Esophagus muscularis mucosa (tissue), 4 donors: Measurements from ENCODE around the gene C19orf47. TPM values are rescaled to one million over a fixed set of nuclear protein-coding genes. Genes with fewer than 3 reads are reported as not detected.

ENCODE experiments used
- DNase-seq: peaks from one replicate; pipeline ENCODE4 v3.0.0-alpha.2; 2017; ENCODE audit errors: extremely low spot score
- H3K27ac ChIP-seq, 4 donors: fragments of 200-600 bp; sonication (generic); replicated peaks in 1 of 4; 1 replicate in 3 of 4; 2 replicates in 1 of 4; pipeline ENCODE4 v1.5.1; 2016 to 2019; ENCODE audit warnings: mild to moderate bottlenecking in 1 of 4
- H3K27me3 ChIP-seq, 4 donors: fragments of 200-600 bp; sonication (generic); one replicate each; pipeline versions ENCODE4 v1.5.1 to v1.6.0; 2016 to 2019
- H3K36me3 ChIP-seq, 4 donors: fragments of 200-600 bp; sonication (generic); one replicate each; pipeline ENCODE4 v1.5.1; 2016 to 2019
- H3K4me1 ChIP-seq, 4 donors: fragments of 200-600 bp; sonication (generic); one replicate each; pipeline ENCODE4 v1.5.1; 2016 to 2019
- H3K4me3 ChIP-seq, 4 donors: fragments of 200-600 bp; sonication (generic); 1 replicate in 2 of 4; 2 replicates in 2 of 4; pipeline ENCODE4 v1.5.1; 2016 to 2019; ENCODE audit warnings: mild to moderate bottlenecking in 4 of 4, moderate library complexity in 1 of 4
- H3K9me3 ChIP-seq, 4 donors: fragments of 200-600 bp; sonication (generic); 1 replicate in 3 of 4; 2 replicates in 1 of 4; pipeline ENCODE4 v1.5.1; 2016 to 2019
- EP300 ChIP-seq: sonication (generic); formaldehyde crosslinking; IDR thresholded peaks from one replicate; pipeline ENCODE4 v1.6.1; 2017; ENCODE audit warnings: antibody characterized with exemption
- POLR2A ChIP-seq: fragments of 450-650 bp; IDR thresholded peaks from one replicate; pipeline ENCODE4 v1.6.1; 2017; ENCODE audit warnings: antibody characterized with exemption, moderate library complexity, mild to moderate bottlenecking, low read depth
- POLR2AphosphoS5 ChIP-seq, 2 donors: sonication (generic); formaldehyde crosslinking; IDR thresholded peaks; one replicate each; pipeline ENCODE4 v1.6.1; 2017; ENCODE audit warnings: antibody characterized with exemption in 2 of 2
- WGBS: methylation state at CpG from one replicate; pipeline ENCODE4 v1.1.5; 2018; 5-methylcytosine and 5-hydroxymethylcytosine counted together
- intact Hi-C: fragments of 100-400 bp; cut with DNase I; formaldehyde crosslinking; loops from one replicate; pipeline ENCODE4 v1.15.1; 2023
- total RNA-seq, 4 donors: library from RNA; depleted of rRNA; stranded (reverse); fragments of >200 nt; gene quantifications; one replicate each; pipeline versions ENCODE4 v1.1.0 to v1.2.1, GENCODE V29; 2016
- TF ChIP-seq, protein P1 (sequence below), 3 experiments: fragments of 200-600 bp in 2 of 3; fragments of 450-650 bp in 1 of 3; sonication (generic) in 2 of 3; IDR thresholded peaks; one replicate each; pipeline ENCODE4 v1.5.1; 2017 to 2019; ENCODE audit warnings: antibody characterized with exemption in 3 of 3, mild to moderate bottlenecking in 2 of 3, moderate library complexity in 1 of 3

Gene C19orf47, protein sequence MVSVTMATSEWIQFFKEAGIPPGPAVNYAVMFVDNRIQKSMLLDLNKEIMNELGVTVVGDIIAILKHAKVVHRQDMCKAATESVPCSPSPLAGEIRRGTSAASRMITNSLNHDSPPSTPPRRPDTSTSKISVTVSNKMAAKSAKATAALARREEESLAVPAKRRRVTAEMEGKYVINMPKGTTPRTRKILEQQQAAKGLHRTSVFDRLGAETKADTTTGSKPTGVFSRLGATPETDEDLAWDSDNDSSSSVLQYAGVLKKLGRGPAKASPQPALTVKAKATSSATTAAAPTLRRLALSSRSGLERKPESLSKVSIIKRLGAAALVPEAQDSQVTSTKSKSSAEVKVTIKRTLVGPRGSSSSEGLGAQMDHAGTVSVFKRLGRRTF
- total RNA-seq = 10 to 100 TPM; 17.9 to 42.6 (median 26.8) TPM

DNA sequence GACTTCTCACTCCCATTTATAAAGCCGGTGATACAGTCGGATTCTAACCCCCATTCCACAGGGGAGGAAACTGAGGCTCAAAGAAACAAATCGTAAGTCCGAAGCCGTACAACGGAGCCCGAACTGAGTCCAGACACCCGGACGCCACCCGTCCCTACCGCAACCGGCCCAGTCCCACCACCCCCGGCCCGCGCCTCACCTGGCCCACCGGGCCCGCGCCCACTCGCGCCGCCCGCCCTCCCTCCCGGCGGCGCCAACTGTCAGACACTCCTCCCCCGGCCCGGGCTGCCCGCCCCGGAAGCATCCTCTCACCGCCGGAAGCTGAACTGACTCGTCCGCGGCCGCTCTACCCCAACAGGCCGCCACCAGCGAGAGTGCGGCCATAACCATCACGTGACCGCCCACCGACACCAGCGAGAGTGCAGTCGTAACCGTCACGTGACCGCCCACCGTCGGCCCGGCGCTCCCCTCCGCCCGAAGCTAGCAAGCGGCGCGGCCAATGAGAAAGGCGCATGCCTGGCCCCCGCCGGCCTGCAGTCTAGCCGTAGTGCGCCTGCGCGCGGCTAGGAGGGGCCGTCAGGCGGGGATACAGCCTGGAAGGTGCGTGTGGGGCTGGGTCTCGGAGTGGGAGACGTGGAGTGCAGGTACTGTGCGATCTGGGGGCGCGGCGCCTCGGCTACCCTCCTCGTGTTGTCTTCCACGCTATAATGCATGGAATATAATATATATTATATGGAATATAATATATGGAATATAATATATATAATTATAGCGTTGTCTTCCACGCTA is at the start of gene C19orf47, which contains the start of gene PLD3:
Gene C19orf47, minus strand, starts transcription at position 273 of the 789 bp plus-strand sequence. CDS start 6,540 bp downstream, outside the sequence.
Gene PLD3, plus strand, starts transcription at position 571 of the 789 bp plus-strand sequence. CDS start 17,789 bp downstream, outside the sequence.
- Histone ChIP-seq H3K9me3 (no peaks in the 10 kb centered on the region), H3K27me3 (no peaks in the 10 kb centered on the region), H3K36me3 (no peaks in the 10 kb centered on the region), H3K27ac (peak within 1 kb of the TSS; percentile 71 to 86 (median 79)), H3K4me3 (peak within 1 kb of the TSS; percentile 63 to 90 (median 70)), H3K4me1 (peaks cover 9 to 48% (median 36%) of the 10 kb centered on the region in 4 donors)
- WGBS = under 1% methylated on average over 30 of the region's 77 CpGs
- TF ChIP-seq POLR2A (peak; percentile 87), EP300 (no peak), POLR2AphosphoS5 (IDR thresholded peaks at IDR 0.05) (peak; percentile 99)
- DNase-seq = peak; percentile 100
- intact Hi-C loops = no loop called here

DNA sequence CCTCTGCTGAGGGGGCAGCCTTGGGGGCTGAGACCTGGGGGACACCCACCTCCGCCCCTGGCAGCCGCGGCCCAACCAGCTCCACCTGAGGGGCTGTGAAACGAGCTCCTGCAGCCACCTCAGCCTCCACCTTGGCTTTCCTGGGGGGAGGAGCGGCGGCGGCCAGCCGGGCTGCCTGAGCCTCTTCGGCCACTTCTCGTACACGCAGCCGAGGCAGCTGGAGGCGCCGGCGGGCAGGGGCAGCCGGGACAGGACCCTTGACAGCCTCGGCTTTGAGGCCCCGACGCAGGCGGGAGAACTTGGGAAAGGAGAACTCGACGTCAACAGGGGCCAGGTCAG is 49.3 kb upstream of the C19orf47 start:
- Histone ChIP-seq H3K9me3 (no peaks in the 10 kb centered on the region), H3K27ac (no peak overlapping the region), H3K4me3 (no peak overlapping the region), H3K27me3 (no peaks in the 10 kb centered on the region), H3K4me1 (peaks cover 0 to 9% (median 0%) of the 10 kb centered on the region in 4 donors), H3K36me3 (peaks cover 0 to 21% (median 12%) of the 10 kb centered on the region in 4 donors)
- TF ChIP-seq EP300 (no peak), POLR2A (no peak), POLR2AphosphoS5 (IDR thresholded peaks at IDR 0.05) (no peak)
- TF ChIP-seq, protein P1, sequence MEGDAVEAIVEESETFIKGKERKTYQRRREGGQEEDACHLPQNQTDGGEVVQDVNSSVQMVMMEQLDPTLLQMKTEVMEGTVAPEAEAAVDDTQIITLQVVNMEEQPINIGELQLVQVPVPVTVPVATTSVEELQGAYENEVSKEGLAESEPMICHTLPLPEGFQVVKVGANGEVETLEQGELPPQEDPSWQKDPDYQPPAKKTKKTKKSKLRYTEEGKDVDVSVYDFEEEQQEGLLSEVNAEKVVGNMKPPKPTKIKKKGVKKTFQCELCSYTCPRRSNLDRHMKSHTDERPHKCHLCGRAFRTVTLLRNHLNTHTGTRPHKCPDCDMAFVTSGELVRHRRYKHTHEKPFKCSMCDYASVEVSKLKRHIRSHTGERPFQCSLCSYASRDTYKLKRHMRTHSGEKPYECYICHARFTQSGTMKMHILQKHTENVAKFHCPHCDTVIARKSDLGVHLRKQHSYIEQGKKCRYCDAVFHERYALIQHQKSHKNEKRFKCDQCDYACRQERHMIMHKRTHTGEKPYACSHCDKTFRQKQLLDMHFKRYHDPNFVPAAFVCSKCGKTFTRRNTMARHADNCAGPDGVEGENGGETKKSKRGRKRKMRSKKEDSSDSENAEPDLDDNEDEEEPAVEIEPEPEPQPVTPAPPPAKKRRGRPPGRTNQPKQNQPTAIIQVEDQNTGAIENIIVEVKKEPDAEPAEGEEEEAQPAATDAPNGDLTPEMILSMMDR (IDR thresholded peaks at IDR 0.05) = no peak
- DNase-seq = no peak
- intact Hi-C loops = loop anchor here (5.0 kb wide), 1 partner anchor 45 kb away; no protein-coding TSS in a partner anchor
- 97% methylated on average over 5 of the region's 22 CpGs for WGBS

DNA sequence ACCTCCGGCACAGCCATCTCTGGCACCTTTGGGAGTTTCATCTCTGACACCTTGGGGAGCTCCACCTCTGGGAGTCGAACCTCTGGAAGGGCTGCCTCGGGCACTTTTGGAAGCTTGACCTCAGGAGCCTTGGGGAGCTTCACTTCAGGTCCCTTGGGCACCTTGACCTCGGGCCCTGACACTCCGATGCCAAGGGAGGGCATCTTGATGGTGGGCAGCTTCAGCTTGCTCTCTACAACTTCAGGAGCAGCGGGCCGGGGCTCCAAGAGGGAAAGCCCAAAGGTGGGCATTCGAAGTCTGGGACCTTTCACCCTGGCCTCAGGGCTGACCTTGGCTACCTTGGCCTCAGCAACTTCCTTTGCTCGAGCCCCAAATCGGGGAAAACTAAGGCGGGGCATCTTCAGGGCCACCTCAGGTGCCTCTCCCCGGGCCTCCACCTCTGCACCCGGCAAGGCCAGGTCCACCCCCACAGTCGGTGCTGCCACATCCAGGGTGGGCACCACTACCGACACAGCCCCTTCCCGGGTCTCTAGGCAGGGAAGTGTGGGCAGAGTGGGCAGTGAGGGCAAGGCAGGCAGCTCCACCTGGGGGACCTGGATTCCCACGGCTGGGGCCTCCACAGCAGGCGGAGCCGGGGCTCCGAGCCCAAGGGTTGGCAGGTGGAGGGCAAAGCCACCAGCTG is 48.8 kb upstream of the C19orf47 start:
- Histone ChIP-seq H3K27me3 (no peaks in the 10 kb centered on the region), H3K9me3 (no peaks in the 10 kb centered on the region), H3K27ac (no peak overlapping the region), H3K36me3 (peaks cover 0 to 21% (median 12%) of the 10 kb centered on the region in 4 donors), H3K4me3 (no peak overlapping the region), H3K4me1 (peaks cover 0 to 9% (median 0%) of the 10 kb centered on the region in 4 donors)
- WGBS = 89% methylated on average over 5 of the region's 20 CpGs
- no peak for DNase-seq
- intact Hi-C loops = loop anchor here (5.0 kb wide), 1 partner anchor 45 kb away; no protein-coding TSS in a partner anchor
- TF ChIP-seq POLR2A (no peak), EP300 (no peak), POLR2AphosphoS5 (IDR thresholded peaks at IDR 0.05) (no peak)

DNA sequence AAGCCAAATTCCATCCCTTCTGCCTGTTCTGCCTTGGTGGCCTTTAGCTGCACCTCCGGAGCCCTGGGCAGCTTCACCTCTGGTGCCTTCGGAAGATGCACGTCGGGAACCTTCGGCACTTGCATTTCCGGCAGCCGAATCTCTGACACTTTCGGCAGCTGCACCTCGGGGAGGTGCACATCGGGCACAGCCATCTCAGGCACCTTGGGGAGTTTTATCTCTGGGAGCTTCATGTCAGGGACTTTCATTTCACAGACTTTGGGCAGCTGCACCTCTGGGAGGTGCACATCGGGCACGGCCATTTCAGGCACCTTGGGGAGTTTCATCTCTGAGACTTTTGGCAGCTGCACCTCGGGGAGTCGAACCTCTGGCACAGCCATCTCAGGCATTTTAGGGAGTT is 47.8 kb upstream of the C19orf47 start:
- H3K27ac ChIP-seq = no peak overlapping the region
- intact Hi-C loops = loop anchor here (5.0 kb wide), 1 partner anchor 44 kb away; no protein-coding TSS in a partner anchor
- TF ChIP-seq POLR2A (no peak), EP300 (no peak), POLR2AphosphoS5 (IDR thresholded peaks at IDR 0.05) (no peak)
- TF ChIP-seq, protein P1 (IDR thresholded peaks at IDR 0.05) = no peak
- peaks cover 0 to 21% (median 12%) of the 10 kb centered on the region in 4 donors for H3K36me3 ChIP-seq
- 91% methylated on average over 12 of the region's 14 CpGs for WGBS
- peaks cover 0 to 9% (median 0%) of the 10 kb centered on the region in 4 donors for H3K4me1 ChIP-seq
- H3K27me3 ChIP-seq = no peaks in the 10 kb centered on the region
- no peak for DNase-seq
- H3K4me3 ChIP-seq = no peak overlapping the region
- H3K9me3 ChIP-seq = no peaks in the 10 kb centered on the region

DNA sequence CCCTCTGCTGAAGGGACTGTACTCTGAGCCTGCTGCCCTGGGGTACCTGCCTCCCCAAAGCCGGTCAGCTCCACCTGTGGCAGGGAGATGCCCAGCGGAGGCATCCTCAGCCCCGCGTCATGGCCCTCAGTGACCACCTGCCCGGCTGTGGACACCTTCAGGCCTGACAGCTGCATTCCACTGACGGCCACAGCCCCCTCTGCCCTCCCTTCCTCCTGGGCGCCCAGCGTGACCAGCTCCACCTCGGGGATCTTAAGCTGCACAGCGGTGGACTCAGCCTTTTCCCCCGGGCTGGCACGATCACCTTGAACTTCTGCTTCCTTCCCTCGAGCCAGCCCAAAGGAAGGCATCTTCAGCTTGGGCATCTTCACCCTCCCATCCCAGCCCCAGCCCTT is 46.6 kb upstream of the C19orf47 start:
- 85% methylated on average over 8 of the region's 13 CpGs for WGBS
- TF ChIP-seq POLR2A (no peak), POLR2AphosphoS5 (IDR thresholded peaks at IDR 0.05) (no peak), EP300 (no peak)
- TF ChIP-seq, protein P1 (IDR thresholded peaks at IDR 0.05) = no peak
- H3K4me1 ChIP-seq = peaks cover 0 to 5% (median 0%) of the 10 kb centered on the region in 4 donors
- no peaks in the 10 kb centered on the region for H3K27me3 ChIP-seq
- DNase-seq = no peak
- H3K4me3 ChIP-seq = no peak overlapping the region
- H3K9me3 ChIP-seq = no peaks in the 10 kb centered on the region
- H3K36me3 ChIP-seq = peaks cover 0 to 21% (median 12%) of the 10 kb centered on the region in 4 donors
- no peak overlapping the region for H3K27ac ChIP-seq
- intact Hi-C loops = loop anchor here (5.0 kb wide), 1 partner anchor 43 kb away; no protein-coding TSS in a partner anchor
